CD4-positive, alpha-beta T cell treated with Interleukin-17A for 1 hour (primary cell): ENCODE measurements around the gene NTN3.
"Not testable (repeated sequence)": the region's sequence is repeated elsewhere in the genome, so short reads cannot be mapped to it uniquely, and the experiment has no call there.

Source experiments
- DNase-seq: peaks from one replicate; pipeline ENCODE4 v3.0.0-alpha.2; 2020

The NTN3 gene

DNA sequence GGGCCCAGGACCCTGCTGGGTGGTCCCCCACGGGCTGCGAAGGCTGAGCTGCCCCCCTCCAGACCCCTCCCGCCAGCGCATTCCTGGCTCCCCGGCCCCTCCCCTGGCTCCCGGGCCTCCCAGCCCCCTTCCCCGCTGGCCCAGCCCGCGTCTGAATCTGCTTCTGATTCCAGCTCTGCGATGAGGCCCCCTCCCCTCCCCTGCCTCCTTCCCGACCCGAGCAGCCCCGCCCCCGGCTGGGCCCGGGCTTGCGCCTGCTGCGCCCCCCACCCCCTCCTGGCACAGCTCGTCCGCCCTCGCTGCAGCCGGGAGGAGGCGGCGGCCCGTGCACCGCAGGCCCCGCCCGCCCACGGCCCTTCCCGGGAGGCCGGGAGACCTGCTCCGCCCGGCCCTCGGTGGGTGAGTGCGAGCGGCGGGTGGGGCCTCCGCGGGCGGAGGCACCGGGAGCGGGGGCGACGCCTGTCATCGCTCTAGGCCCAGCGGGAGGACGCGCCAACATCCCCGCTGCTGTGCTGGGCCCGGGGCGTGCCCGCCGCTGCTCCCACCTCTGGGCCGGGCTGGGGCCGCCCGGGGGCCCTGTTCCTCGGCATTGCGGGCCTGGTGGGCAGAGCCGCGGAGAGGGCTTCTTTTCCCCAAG is at the start of gene NTN3:
TSS of gene NTN3 (plus strand) at position 282 of the 637 bp plus-strand sequence. CDS start 405 bp downstream, outside the sequence.
- DNase-seq = no peak

DNA sequence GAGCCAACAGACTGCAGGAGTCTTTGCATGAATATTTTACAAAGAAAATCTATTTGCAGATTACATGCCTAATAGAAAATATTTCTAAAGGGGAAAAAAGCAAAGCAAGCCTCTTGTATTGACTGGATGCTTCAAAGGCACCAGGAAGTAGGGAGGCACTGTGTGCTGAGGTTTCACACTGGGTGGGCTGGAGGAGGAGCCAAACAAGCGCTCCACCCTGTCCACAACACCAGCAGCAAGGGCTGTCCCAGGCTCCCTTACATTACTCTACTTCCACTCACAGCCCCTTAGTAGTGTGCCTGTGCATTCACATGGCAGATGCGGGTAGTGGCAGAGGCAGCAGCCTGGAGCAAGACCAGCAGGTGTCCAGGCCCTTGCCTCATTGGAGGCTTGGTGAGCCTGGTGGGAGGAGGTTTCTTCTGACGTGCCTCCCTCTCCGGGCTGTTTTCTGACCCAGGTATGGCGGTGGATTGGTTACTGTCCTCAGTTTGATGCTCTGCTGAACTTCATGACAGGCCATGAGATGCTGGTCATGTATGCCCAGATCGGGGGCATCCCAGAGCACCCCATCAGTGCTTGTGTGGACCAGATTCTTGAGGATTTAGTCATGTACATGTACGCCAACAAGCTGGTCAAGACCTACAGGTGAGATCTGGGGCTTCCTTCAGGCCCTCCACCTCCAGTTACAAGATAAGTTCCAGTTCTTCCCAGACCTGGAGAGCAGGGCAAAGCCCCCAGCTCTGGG is 48.8 kb upstream of the NTN3 start:
- DNase-seq = peak; percentile 14

GRCh38 chr16:2424061-2425007 is 46.8 kb upstream of the NTN3 start:
- no peak for DNase-seq

GRCh38 chr16:2425008-2425518 is 46.0 kb upstream of the NTN3 start:
- DNase-seq = no peak

DNA sequence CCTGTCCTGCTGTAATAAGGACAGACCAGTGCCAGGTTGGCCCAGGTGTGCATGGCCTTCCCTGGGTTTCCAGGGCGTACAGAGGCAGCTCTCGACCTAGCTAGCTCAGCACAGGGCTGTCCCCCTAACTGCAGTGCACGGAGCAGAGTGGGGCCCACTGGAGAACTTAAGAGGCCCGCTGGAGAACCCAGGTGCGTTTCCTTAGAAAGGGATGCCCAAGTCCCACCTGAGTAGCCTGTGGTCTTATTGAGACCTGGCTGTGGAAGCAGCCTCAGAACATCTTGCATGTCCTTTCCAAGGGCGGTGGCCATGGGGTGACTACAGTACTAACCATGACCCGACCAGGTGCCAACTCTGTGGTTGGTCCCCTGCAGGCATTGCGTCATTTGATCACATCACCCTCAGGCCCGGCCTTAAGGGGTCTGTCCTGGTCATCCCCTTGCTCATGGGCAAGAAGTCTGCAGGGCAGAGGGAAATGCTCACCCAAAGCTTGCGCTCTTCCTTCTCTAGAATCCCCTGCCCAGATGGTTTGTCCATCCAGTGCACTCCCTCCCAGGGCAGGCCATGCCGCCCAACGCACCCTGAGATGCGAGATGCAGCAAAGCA is 45.2 kb upstream of the NTN3 start:
- DNase-seq = no peak

- no peak for DNase-seq
Measured at GRCh38 chr16:2426941-2427361, 44.1 kb upstream of the NTN3 start.

DNA sequence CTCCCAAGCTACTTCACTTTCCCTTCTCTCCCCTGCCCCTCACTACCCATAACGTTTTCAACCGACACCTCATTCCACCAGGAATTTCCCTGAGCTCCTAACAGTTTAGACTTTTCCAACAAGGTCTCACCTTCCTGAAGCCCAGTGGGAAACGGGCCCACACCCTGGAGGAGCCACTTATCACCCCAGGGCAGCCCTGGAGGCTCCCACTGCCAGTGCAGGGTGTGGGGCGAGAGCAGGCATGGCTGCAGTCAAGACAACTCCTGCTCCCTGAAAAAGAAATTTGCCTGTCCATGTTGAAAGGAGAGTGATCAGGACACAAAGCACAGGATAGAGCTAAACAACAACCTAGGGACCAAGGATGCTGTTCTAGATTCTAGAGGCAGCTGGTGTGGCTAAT is 43.6 kb upstream of the NTN3 start:
- DNase-seq = no peak

- DNase-seq = peak; percentile 1
Measured at GRCh38 chr16:2428051-2428783, 42.9 kb upstream of the NTN3 start.

DNA sequence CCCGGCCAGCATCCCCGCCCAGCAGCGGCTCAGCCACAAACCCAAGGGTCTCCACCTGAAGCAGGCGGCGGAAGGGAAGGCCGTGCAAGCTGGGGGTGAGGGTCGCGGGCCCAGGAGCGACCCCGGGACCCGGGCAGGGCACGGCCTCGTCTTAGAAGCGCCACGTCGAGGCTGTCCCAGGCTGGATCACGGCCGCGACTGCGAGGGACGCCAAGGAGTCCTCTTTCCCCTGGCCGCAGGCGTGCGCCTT is 42.4 kb upstream of the NTN3 start:
- DNase-seq = no peak

DNA sequence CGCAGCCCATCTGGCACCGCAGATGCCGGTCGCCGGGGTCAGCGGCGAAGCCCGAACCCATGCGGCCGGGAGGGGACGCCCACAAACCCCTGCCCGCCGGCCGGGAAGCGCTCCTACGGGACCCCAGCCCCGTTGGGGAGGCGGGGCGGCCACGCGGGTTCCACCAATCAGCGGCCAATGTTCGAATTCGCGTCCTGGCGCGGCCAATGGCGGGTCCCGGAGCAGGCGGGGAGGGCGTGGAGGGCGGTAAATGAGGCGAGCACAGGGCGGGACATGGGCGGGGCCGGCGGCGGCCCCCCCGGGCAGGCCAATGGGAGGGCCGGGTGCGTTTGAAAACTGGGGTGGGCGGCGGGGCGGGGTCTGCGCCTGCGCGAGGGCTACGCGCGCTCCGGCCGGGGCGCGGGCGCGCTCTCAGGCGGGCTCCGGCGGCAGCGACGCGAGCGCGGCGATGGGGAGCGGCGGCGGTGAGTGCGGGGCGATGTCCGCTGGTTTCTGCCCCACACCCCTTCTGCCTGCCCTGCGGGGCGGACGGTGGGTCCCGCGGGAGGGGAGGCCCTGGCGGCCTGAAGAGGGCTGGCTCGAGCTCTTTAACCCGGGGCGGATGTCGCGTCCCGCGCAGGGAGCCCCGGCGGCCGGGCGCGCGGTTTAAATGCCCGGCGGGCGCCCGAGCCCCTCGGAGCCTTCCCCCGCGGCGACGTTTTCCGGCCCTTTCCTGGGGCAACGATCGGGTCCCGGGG is 41.9 kb upstream of the NTN3 start, which contains the start of gene CCNF:
TSS of gene CCNF (plus strand) at position 414 of the 737 bp plus-strand sequence. CDS start at position 449, 35 bp downstream.
- peak; percentile 98 for DNase-seq

GRCh38 chr16:2429771-2430663 is 41.1 kb upstream of the NTN3 start:
- DNase-seq = peak; percentile 36

DNA sequence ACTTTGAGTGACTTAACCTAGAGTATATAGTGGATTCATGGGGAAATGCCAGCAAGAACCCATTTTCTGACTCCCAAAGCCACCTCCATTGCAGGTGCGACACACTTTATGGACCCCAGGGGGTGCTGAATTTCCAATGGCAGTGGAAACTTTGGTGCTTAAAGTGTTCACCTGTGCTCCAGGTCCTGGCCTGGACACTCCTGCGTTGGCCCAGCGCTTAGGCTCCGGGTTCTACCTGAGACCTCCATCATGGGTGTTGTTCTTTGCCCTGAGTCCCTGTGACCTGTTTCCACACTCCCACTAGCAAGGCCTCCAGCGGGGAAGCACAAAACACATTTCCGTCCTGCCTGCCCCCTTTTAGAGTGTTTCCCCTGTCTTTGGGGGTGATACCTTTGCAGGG is 38.8 kb upstream of the NTN3 start:
- DNase-seq = peak; percentile 9

DNA sequence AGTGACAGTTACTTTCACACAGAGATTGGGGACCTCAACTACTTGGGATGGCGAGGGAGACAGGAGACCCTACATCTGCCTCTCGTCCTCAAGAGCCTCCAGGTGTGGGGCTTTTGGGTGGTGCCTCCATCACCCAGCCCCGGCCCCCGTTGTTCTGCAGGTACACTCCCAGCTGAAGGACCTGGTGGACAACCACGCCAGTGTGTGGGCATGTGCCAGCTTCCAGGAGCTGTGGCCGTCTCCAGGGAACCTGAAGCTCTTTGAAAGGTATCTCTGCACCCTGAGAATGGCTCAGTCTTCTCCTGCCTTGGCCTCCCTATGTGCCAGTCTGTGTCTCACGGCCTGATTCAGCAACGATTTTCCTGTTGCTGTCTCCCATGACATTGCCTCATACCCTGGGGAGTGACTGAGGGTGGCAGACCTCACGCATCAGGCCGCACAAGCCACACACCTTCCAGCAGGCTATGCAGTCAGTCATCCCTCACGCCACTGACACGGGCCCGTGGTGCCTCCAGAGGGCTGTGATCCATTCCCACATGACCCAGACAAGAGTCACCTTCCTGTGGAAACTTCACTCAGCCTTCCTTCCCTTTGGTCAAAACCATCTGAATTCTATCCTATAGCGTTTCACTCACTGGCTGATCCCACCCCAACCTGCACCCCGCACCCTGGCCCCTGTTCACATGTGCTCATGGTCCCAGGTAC is 38.1 kb upstream of the NTN3 start:
- DNase-seq = no peak

DNA sequence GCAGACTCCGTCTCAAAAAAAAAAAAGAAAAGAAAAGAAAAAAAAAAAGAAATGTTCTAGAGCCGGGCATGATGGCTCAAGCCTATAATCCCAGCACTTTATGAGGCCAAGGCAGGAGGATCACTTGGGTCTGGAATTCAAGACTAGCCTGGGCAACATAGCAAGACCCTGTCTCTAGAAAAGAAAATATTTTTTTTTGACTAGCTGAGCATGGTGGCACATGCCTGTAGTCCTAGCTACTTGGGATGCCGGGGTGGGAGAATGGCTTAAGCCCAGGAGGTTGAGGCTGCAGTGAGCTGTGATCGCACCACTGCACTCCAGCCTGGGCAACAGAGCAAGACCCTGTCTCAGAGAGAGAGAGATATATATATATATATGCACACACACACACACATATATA is 35.9 kb upstream of the NTN3 start:
- DNase-seq = not testable (repeated sequence)

GRCh38 chr16:2436110-2436509 is 35.0 kb upstream of the NTN3 start:
- no peak for DNase-seq

DNA sequence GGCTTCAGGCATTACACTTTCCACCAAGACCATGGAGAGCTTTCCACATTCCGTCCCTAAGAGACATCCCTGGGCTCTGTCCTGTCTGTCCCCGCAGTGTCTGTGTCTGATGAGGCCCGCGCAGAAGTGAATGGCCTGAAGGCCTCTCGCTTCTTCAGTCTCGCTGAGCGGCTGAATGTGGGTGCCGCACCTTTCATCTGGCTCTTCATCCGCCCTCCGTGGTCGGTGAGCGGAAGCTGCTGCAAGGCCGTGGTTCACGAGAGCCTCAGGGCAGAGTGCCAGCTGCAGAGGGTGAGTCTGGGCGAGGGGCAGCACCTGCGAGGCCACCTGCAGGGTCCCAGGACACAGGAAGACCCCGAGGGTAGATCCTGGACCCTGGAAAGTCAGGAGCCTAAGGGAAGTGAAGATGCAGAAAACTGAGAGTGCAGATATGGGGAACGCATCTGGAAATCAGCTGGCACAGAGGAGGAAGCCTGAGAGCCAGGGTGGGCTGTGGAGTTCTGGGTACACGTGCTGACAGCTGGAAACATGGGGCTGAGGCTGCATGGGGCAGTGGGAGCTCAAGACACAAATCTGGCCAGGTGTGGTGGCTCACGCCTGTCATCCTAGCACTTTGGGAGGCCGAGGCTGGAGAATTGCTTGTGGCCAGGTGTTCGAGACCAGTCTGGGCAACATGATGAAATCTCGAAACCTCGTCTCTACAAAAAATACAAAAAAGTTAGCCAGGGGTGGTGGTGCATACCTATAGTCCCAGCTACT is 33.9 kb upstream of the NTN3 start:
- DNase-seq = no peak

- no peak for DNase-seq
Measured at GRCh38 chr16:2438121-2438520, 33.0 kb upstream of the NTN3 start.

- DNase-seq = no peak
Measured at GRCh38 chr16:2439598-2439997, 31.5 kb upstream of the NTN3 start.
